Measurements from ENCODE around the gene LCOR. TPM values are rescaled to one million over a fixed set of nuclear protein-coding genes. Genes with fewer than 3 reads are reported as not detected.

The LCOR gene
- total and polyA plus RNA-seq, 2 of the 13 experiments (the other 11 are each of a cell fraction or from before 2014, with no cell fraction given) = 12.4 to 23.7 TPM

- Histone ChIP-seq H3K27me3 (ENCODE audit: control insufficient read depth in 1 of 2, insufficient read depth in 2 of 2, low read length in 2 of 2) (peaks cover 2 to 23% of the 10 kb centered on the region in 2 experiments; a peak in 3 of 5 replicates), H3K27ac (ENCODE audit: extremely low read length, insufficient read depth, low read length) (no peak overlapping the region), H3K9me3 (ENCODE audit: low read length) (no peaks in the 10 kb centered on the region), H3K4me2 (ENCODE audit: low read depth, low read length) (no peak overlapping the region), H4K20me1 (ENCODE audit: insufficient read depth, low read length) (no peaks in the 10 kb centered on the region), H2AFZ (ENCODE audit: low read length) (no peak overlapping the region), H3K4me1 (ENCODE audit: insufficient read depth, low read length) (peaks cover 12% of the 10 kb centered on the region), H3K9ac (ENCODE audit: insufficient read depth, low read depth, low read length) (no peak overlapping the region), H3K4me3 (replicated peaks in 1 of 3; ENCODE audit: insufficient read depth in 1 of 3, low read depth in 2 of 3, low read length in 3 of 3) (no peak overlapping the region), H3K79me2 (ENCODE audit: insufficient read depth, low read length) (no peaks in the 10 kb centered on the region), H3K36me3 (replicated peaks in 1 of 2; ENCODE audit: control insufficient read depth in 1 of 2, insufficient read depth in 2 of 2, low read length in 2 of 2) (no peaks in the 10 kb centered on the region)
- WGBS (ENCODE audit: low lambda C conversion rate) = 42% methylated on average over 14 of the region's 14 CpGs
- BruUV-seq (replicated peaks) = no TSS peak
- DNase-seq (ENCODE audit: low spot score) = no peak
- in situ Hi-C loops (cut with HindIII; ENCODE audit: extremely low pct_ligation_motif_present, low pct_unique_long_range_greater_than_20kb) = no loop called here
- FAIRE-seq = no peak
- intact Hi-C loops (cut with micrococcal nuclease; ENCODE audit: unreplicated experiment) = no loop called here
- no peak for ATAC-seq
- POLR2A ChIA-PET = no interaction called here
- CTCF ChIA-PET (ENCODE audit: low intra/inter-chr PET ratio, low total read pairs) = no interaction called here
- no peak for TF ChIP-seq POLR2G (IDR thresholded peaks at IDR 0.05; ENCODE audit: low read depth, low read length)
- no peak for TF ChIP-seq ZNF589 (CRISPR knock-in tag; conservative IDR thresholded peaks at IDR 0.05)
- no peak for TF ChIP-seq PAF1 (CRISPR knock-in tag; IDR thresholded peaks at IDR 0.05)
- TF ChIP-seq NCOA5 (CRISPR knock-in tag; IDR thresholded peaks at IDR 0.05) = no peak
- no peak for TF ChIP-seq HES4 (CRISPR knock-in tag; IDR thresholded peaks at IDR 0.05; ENCODE audit: borderline replicate concordance)
- TF ChIP-seq PTBP1 (IDR thresholded peaks at IDR 0.05; ENCODE audit: low read depth, low read length, poor library complexity, severe bottlenecking) = no peak
- TF ChIP-seq ZFP37 (CRISPR knock-in tag; IDR thresholded peaks at IDR 0.05; ENCODE audit: borderline replicate concordance) = no peak
- TF ChIP-seq PRDM15 (CRISPR knock-in tag; IDR thresholded peaks at IDR 0.05) = no peak
- TF ChIP-seq AHDC1 (CRISPR knock-in tag; IDR thresholded peaks at IDR 0.05; ENCODE audit: borderline replicate concordance) = no peak
- no peak for TF ChIP-seq EZH2 (conservative IDR thresholded peaks at IDR 0.05; ENCODE audit: low read depth, low read length)
- TF ChIP-seq ZNF496 (CRISPR knock-in tag; IDR thresholded peaks at IDR 0.05; ENCODE audit: insufficient replicate concordance) = no peak
- TF ChIP-seq ZNF564 (CRISPR knock-in tag; IDR thresholded peaks at IDR 0.05) = no peak
- TF ChIP-seq ZFP41 (CRISPR knock-in tag; IDR thresholded peaks at IDR 0.05; ENCODE audit: borderline replicate concordance) = no peak
- no peak for TF ChIP-seq ELK4 (CRISPR knock-in tag; IDR thresholded peaks at IDR 0.05; ENCODE audit: borderline replicate concordance)
- no peak for TF ChIP-seq SNRNP70 (IDR thresholded peaks at IDR 0.05; ENCODE audit: low read depth, low read length)
- no peak for TF ChIP-seq ZSCAN22 (CRISPR knock-in tag; IDR thresholded peaks at IDR 0.05)
Measured at GRCh38 chr10:97043563-97043855, 211.4 kb downstream of the LCOR start.
